Stomach (tissue), 4 donors: ENCODE data around the gene CALM3.

ENCODE experiments used
- CTCF ChIP-seq, 7 experiments: fragments of 450-650 bp in 4 of 7; fragments of 200-600 bp in 3 of 7; sonication (generic) in 3 of 7; IDR thresholded peaks; one replicate each; pipeline ENCODE4 v1.5.1; 2016 to 2019; ENCODE audit warnings: antibody characterized with exemption in 7 of 7, control low read depth in 2 of 7, mild to moderate bottlenecking in 1 of 7
- EP300 ChIP-seq: sonication (generic); formaldehyde crosslinking; IDR thresholded peaks from one replicate; pipeline ENCODE4 v1.6.1; 2017; ENCODE audit warnings: antibody characterized with exemption
- POLR2A ChIP-seq, 4 donors: fragments of 450-650 bp; IDR thresholded peaks; one replicate each; pipeline ENCODE4 v1.6.1; 2016; ENCODE audit warnings: antibody characterized with exemption in 4 of 4, control low read depth in 2 of 4, mild to moderate bottlenecking in 1 of 4, moderate library complexity in 1 of 4

GRCh38 chr19:46554161-46554560 is 47.0 kb upstream of the CALM3 start:
- no peak for TF ChIP-seq CTCF (IDR thresholded peaks at IDR 0.05)
- TF ChIP-seq EP300: no peak
- TF ChIP-seq POLR2A (IDR thresholded peaks at IDR 0.05): no peak
